HEK293T (cell line): ENCODE data around the gene OLIG3.

Source experiments
- BHLHE40 ChIP-seq: fragments of 450-650 bp; IDR thresholded peaks from 2 replicates; pipeline ENCODE4 v1.6.1; 2016; ENCODE audit warnings: mild to moderate bottlenecking, moderate library complexity, borderline replicate concordance
- FOXA1 ChIP-seq: fragments of 450-650 bp; IDR thresholded peaks from 2 replicates; pipeline ENCODE4 v1.6.1; 2016; ENCODE audit warnings: mild to moderate bottlenecking
- FOXM1 ChIP-seq: fragments of 450-650 bp; IDR thresholded peaks from 2 replicates; pipeline ENCODE4 v1.6.1; 2017; ENCODE audit warnings: mild to moderate bottlenecking, borderline replicate concordance
- SP1 ChIP-seq: fragments of 450-650 bp; IDR thresholded peaks from 2 replicates; pipeline ENCODE4 v1.6.1; 2017
- SUZ12 ChIP-seq: fragments of 450-650 bp; IDR thresholded peaks from 2 replicates; pipeline ENCODE4 v1.6.1; 2016; ENCODE audit warnings: mild to moderate bottlenecking
- TARDBP ChIP-seq: fragments of 450-650 bp; IDR thresholded peaks from 2 replicates; pipeline ENCODE4 v1.6.1; 2016
- TF ChIP-seq, protein P1 (sequence below): fragments of 450-650 bp; IDR thresholded peaks from 2 replicates; pipeline ENCODE4 v1.6.1; 2016

GRCh38 chr6:137489046-137490005 lies 4.9 kb downstream of the OLIG3 start:
- TF ChIP-seq SP1 (no peak), FOXM1 (no peak), FOXA1 (no peak), BHLHE40 (no peak), SUZ12 (no peak), TARDBP (no peak)
- TF ChIP-seq, protein P1, sequence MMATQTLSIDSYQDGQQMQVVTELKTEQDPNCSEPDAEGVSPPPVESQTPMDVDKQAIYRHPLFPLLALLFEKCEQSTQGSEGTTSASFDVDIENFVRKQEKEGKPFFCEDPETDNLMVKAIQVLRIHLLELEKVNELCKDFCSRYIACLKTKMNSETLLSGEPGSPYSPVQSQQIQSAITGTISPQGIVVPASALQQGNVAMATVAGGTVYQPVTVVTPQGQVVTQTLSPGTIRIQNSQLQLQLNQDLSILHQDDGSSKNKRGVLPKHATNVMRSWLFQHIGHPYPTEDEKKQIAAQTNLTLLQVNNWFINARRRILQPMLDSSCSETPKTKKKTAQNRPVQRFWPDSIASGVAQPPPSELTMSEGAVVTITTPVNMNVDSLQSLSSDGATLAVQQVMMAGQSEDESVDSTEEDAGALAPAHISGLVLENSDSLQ: no peak
